Measurements from ENCODE around the gene MACO1. TPM values are rescaled to one million over a fixed set of nuclear protein-coding genes. Genes with fewer than 3 reads are reported as not detected.
A peak's percentile ranks its signal among the peaks of the same experiment; 100 is the strongest.

Gene MACO1
- total RNA-seq, 1 donor from 2014 or later = 85.4 TPM

DNA sequence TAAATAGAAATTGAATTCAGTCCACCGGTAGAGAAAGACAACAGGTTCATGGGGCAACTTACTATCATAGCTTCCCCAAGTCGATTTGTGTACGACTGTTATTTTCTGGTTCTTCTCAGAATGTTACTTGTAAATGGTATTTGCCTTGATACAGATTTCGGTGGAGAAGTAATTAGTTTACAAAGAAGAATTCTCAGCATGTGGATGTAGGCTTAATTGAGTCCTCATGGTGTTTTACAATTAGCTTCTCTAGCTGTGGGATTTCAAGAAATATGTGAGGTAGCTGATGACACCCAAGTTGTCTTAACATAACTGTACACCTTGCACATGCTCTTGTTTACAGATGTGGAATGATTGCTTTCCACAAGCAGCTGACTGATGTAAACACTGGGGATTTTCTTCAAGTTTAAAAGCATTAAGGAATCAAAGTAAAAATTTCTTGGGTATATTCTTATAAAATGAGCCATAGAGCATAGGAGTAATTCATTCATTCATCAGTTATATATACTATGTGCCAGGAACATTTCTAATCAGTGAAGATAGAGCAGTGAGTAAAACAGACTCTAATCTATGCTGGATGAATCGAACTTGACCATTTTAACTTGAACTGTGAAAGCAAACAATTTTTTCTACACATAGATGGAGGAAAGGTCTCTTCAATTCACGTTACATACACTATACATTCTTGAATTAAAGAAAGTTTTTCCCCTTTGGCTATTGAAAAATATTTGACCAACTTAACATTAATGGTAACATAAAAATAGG, 1.4 kb downstream of the MACO1 start:
- Mint-ChIP-seq H3K4me3 (ENCODE audit: unreplicated experiment) (peak overlapping the region; percentile 93), H3K27me3 (ENCODE audit: unreplicated experiment) (peaks cover 12% of the 10 kb centered on the region), H3K27ac (ENCODE audit: unreplicated experiment) (peak overlapping the region; percentile 93), H3K9me3 (ENCODE audit: unreplicated experiment) (peaks cover 12% of the 10 kb centered on the region), H3K36me3 (ENCODE audit: unreplicated experiment) (no peaks in the 10 kb centered on the region), H3K4me1 (ENCODE audit: low read depth, unreplicated experiment) (peaks cover 34% of the 10 kb centered on the region)
- no peak for DNase-seq
- TF ChIP-seq, protein P1, sequence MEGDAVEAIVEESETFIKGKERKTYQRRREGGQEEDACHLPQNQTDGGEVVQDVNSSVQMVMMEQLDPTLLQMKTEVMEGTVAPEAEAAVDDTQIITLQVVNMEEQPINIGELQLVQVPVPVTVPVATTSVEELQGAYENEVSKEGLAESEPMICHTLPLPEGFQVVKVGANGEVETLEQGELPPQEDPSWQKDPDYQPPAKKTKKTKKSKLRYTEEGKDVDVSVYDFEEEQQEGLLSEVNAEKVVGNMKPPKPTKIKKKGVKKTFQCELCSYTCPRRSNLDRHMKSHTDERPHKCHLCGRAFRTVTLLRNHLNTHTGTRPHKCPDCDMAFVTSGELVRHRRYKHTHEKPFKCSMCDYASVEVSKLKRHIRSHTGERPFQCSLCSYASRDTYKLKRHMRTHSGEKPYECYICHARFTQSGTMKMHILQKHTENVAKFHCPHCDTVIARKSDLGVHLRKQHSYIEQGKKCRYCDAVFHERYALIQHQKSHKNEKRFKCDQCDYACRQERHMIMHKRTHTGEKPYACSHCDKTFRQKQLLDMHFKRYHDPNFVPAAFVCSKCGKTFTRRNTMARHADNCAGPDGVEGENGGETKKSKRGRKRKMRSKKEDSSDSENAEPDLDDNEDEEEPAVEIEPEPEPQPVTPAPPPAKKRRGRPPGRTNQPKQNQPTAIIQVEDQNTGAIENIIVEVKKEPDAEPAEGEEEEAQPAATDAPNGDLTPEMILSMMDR (IDR thresholded peaks at IDR 0.05; ENCODE audit: partially characterized antibody, unreplicated experiment) = no peak

- Mint-ChIP-seq H3K4me1 (ENCODE audit: low read depth, unreplicated experiment) (peaks cover 34% of the 10 kb centered on the region), H3K27me3 (ENCODE audit: unreplicated experiment) (peaks cover 11% of the 10 kb centered on the region), H3K27ac (ENCODE audit: unreplicated experiment) (no peak overlapping the region), H3K9me3 (ENCODE audit: unreplicated experiment) (peaks cover 12% of the 10 kb centered on the region), H3K36me3 (ENCODE audit: unreplicated experiment) (no peaks in the 10 kb centered on the region), H3K4me3 (ENCODE audit: unreplicated experiment) (peak overlapping the region; percentile 93)
- TF ChIP-seq, protein P1 (IDR thresholded peaks at IDR 0.05; ENCODE audit: partially characterized antibody, unreplicated experiment) = no peak
- DNase-seq = no peak
Observed at GRCh38 chr1:25432749-25433388, 2.2 kb downstream of the MACO1 start.

DNA sequence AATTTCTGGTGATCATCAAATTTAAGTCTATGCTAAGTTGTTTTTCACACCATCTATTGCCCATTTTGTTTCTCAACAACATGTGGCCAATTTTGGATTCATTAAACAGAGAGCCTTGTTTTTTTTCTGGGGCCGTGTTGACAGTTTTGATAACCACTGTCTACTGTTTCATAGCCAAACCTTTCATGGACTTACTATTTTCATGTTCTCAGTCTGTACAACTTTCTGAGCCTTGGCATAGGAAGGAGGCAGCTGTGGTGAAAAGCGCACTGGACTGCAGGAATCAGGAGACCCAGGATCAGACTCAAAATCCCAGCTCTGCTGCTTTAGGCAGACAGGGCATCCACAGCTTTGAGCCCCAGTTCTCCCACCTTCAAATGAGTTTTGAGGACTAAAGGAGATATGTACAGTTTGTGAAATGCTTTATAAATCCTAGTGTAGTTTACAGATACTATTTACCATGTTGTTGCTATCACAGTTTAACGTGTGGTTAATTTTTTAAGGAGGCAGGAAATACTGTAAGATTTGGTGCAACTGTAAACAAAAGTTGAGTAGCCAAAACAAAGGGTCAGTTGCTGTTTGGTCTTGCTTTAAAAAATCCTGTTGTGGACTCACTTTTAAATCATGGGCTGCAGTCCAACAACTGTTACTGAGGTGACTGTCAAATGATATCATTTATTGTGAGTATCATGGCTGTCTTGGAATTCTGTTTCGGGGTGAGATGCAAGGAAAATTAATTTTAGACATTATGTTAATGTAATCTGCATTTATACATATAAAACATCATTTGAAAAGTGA, 2.9 kb downstream of the MACO1 start:
- H3K27me3 Mint-ChIP-seq (ENCODE audit: unreplicated experiment) = peaks cover 9% of the 10 kb centered on the region
- H3K4me3 Mint-ChIP-seq (ENCODE audit: unreplicated experiment) = peak overlapping the region; percentile 93
- H3K9me3 Mint-ChIP-seq (ENCODE audit: unreplicated experiment) = peaks cover 9% of the 10 kb centered on the region
- H3K36me3 Mint-ChIP-seq (ENCODE audit: unreplicated experiment) = no peaks in the 10 kb centered on the region
- DNase-seq = no peak
- TF ChIP-seq, protein P1 (IDR thresholded peaks at IDR 0.05; ENCODE audit: partially characterized antibody, unreplicated experiment) = no peak
- H3K27ac Mint-ChIP-seq (ENCODE audit: unreplicated experiment) = no peak overlapping the region
- H3K4me1 Mint-ChIP-seq (ENCODE audit: low read depth, unreplicated experiment) = peaks cover 34% of the 10 kb centered on the region

DNA sequence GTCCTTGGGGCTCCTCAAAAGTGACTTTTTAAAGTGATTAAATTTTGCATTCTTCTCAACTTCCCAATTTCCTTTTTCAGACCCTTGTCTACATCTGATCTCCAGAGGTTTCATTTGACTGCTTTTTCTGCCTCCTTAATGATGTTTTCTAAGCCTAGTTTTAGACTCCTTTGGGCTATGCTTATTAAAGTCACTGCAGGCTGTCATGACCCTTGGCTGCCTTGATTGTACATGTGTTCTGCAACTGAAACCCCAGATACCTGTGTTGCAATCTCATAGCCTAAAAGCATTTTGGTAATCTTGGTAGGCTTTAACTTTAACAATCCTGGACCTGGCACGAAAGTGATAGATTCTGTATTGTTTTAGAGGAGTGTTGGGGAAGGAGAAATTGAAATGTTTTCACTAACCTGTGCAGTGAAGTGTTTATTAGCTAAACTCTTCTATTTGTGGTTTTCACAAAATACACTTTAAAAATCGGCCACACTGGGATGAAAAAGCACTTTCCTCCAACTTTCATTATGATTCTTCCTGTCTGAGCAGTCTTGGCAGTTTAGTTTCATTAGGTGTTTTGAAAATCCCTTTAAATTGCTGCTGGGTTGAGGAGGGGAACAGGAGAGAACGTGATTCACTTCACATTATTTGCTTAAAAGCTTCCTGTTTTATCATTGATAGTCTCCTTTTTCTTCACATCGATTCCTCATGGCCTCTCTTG, 4.9 kb downstream of the MACO1 start:
- Mint-ChIP-seq H3K4me3 (ENCODE audit: unreplicated experiment) (peak overlapping the region; percentile 20), H3K27me3 (ENCODE audit: unreplicated experiment) (peaks cover 2% of the 10 kb centered on the region), H3K4me1 (ENCODE audit: low read depth, unreplicated experiment) (peaks cover 31% of the 10 kb centered on the region), H3K36me3 (ENCODE audit: unreplicated experiment) (no peaks in the 10 kb centered on the region), H3K27ac (ENCODE audit: unreplicated experiment) (no peak overlapping the region), H3K9me3 (ENCODE audit: unreplicated experiment) (peaks cover under 1% of the 10 kb centered on the region)
- TF ChIP-seq, protein P1 (IDR thresholded peaks at IDR 0.05; ENCODE audit: partially characterized antibody, unreplicated experiment) = no peak
- DNase-seq = no peak
